Ramos (cell line): ENCODE measurements around the gene MTO1.
"Not testable (repeated sequence)": the region's sequence is repeated elsewhere in the genome, so short reads cannot be mapped to it uniquely, and the experiment has no call there.

Experiments
- in situ Hi-C: fragments of 300-500 bp; cut with MboI; formaldehyde crosslinking; loops from one replicate; pipeline ENCODE4 v1.14.3; 2022; ENCODE audit warnings: low sequenced_read_pairs; ENCODE audit not compliant: unreplicated experiment

Gene MTO1, protein sequence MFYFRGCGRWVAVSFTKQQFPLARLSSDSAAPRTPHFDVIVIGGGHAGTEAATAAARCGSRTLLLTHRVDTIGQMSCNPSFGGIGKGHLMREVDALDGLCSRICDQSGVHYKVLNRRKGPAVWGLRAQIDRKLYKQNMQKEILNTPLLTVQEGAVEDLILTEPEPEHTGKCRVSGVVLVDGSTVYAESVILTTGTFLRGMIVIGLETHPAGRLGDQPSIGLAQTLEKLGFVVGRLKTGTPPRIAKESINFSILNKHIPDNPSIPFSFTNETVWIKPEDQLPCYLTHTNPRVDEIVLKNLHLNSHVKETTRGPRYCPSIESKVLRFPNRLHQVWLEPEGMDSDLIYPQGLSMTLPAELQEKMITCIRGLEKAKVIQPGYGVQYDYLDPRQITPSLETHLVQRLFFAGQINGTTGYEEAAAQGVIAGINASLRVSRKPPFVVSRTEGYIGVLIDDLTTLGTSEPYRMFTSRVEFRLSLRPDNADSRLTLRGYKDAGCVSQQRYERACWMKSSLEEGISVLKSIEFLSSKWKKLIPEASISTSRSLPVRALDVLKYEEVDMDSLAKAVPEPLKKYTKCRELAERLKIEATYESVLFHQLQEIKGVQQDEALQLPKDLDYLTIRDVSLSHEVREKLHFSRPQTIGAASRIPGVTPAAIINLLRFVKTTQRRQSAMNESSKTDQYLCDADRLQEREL

DNA sequence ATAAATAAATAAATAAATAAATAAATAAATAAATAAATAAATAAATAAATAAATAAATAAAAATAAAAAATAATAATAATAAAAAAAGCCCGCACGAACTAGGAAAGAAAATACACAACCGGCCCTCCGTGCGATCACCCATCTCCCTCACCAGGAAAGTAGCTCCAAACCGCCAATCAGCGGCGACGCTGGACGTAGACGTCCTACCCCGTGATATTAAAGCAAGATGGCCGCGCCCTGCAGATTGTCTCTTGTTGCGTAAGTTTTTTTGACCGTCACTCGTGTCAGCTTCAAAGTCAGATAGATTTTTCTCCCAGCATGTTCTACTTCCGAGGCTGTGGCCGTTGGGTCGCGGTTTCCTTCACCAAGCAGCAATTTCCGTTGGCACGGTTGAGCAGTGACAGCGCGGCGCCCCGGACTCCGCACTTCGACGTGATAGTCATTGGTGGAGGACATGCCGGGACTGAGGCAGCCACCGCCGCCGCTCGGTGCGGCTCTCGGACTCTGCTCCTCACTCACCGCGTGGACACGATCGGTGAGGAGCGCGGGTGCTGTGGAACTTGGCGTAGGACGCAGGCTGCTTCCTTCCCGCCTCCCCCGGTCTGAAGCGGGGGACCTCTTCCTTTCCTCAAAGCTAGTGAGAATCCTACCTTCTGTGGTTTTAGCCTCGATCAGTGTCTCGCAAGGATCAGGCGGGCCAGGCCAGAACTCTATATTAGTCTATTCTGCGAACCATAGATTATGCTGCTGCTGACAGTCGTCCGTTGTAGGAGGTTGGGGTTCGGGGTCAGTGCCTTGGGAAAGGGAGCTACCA, at the start of gene MTO1:
MTO1 (plus strand) TSS at position 201 of the 814 bp plus-strand sequence; CDS start at position 319, 118 bp downstream.
- in situ Hi-C loops, result no loop called here

DNA sequence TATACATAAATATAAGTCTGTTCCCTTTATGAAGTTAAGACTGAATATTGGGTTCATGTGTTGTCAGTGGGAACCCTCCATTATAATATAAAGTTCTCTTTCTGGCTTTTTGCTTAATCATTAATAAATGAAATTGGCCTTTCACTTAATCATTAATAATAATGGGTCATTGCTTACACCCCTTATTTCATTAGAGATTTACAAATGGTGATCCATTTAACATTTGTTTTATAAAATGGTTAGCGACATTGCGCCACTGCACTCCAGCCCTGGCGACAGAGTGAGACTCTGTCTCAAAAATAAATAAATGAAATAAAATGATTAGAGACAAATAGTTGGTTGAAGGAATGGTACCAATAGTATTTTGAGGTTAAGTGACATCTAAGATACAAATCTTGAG, 48.4 kb upstream of the MTO1 start:
- in situ Hi-C loops, result no loop called here

DNA sequence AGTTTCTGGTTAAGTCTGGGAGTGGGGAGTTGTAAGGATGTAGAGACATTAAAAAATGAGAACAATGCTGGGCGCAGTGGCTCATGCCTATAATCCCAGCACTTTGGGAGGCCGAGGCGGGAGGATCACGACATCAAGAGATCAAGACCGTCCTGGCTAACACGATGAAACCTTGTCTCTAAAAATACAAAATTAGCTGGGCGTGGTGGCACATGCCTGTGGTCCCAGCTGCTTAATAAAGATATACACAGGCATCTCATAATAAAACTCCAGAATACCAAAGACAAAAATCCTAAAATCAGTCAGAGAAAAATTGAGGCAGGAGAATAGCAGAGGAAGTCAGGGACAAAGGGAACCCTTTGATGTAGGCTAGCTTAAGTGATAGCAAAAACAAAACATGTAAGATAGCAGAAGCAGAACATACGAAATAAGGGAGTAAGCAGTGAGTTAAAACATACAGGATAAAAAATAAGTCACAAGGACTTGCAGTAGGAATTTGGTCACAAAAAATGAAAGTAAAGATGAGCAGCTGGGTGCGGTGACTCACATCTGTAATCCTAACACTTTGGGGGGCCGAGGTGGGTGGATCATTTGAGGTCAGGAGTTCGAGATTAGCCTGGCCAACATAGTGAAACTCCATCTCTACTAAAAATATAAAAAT, 43.3 kb upstream of the MTO1 start:
- in situ Hi-C loops, result no loop called here

DNA sequence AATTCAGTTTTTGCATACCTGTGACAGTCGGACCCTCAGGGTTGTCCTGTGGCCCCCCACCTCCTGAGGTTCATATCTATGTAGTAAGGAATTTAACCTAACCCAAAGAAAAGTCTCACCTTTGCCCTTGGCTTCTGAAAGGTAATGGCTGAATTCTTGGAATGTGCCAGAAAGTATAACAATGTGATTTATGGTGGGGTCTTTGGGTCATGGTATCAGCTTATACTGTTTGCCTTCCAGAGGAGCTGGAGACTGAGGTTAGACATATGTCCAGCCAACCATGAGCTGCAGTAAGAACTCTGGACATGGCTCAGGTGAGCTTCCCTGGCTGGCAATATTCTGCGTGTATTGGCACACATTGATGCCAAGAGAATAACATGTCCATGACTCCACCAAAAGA, 40.0 kb upstream of the MTO1 start:
- in situ Hi-C loops, result no loop called here

DNA sequence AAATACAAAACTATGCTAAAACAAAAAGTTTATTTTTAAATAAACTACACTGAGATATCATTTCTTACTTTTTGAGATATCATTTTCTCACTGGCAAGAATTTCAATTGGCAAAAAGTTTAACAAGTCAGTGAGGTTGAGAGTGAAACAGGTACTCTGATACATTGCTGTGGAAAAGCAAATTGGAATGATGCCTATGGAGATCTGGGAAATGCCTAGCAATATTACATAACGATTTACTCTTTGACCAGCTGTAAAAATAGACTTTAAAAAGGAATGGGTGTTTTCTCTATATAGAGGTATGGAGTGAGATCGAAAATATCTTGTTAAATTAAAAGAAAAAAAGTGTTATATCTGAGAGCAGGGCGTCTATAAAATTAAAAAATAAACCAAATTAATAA, 26.3 kb upstream of the MTO1 start:
- in situ Hi-C loops, result no loop called here

DNA sequence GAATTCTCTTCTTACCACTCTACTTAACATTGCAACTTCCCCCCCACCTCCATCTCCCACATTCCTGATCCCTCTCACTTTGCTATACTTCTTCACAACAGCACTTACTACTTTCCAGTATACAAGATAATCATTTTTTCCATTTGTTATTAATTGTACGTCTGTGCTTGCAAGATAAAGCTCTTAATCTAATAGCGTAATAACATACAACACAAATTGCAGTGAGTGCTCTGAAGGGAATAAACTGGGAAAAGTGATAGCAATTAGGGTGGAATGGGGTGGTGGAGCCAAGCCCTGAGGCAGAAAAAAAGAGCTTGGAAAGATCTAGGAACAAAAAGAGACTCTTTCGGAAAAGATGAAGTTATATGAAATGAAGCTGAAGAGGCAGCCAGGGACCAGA, 18.0 kb upstream of the MTO1 start:
- in situ Hi-C loops, result no loop called here

DNA sequence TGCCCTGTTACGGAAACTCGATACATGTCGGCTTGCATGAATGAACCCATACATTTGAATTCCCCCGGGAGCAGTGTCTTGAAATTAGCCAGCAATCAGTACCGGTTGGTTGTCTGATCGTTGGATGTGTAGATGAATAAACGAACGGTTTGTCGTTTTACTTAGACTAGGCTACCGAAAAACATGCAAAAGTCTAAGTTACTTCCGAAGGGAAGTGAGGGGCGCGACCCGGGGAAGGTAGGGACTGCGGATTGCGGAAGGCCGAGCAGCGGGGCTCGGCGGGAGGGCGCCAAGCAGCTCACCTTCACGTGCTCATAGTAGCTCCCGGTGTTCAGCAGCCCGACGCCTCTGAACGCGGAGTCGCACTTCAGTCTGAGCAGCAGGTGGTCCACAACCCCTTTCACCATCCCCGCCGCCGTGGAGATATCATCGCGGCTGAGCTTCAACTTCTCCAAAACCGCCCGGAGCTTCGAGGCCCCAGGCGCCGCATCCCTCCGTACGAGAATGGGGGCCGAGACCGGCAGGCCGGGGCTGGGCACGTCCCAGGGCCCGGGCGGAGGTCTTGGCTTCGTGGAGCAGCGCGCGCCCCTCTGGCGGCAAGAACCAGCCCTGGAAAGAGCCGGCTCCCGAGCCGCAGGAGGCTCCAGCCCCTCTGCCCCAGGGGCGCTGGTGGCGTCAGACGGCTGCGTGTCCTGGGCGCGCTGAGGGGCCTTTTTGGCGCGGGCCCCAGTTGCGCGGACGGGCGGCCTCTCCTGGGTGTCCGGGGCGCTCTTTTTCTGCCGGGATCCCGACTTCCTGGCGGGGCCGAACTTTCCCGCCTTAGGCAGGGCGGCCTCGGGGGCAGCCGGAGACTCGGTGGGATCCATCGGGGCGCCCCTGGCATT, 10.1 kb upstream of the MTO1 start:
- in situ Hi-C loops, result no loop called here

DNA sequence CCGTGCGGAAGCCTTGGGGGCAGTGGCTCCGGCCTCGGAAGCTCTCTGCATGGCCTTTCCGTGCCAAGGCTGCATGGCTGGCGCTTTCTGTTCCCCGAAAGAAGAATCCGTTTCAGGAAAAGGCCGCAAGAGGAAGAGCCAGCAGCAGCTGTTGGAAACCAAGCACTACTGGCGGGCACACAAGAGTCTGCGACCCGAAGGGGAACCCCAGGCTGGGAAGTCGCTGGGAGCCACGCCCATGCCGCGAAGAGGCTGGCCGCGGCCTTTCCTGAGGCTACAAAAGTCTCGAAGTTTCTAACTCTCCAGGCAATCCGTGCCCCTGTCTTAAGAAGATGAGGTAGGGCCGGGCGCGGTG, 9.5 kb upstream of the MTO1 start, which contains the start of gene CGAS:
CGAS (minus strand) TSS at position 191 of the 355 bp plus-strand sequence; CDS start at position 75, 116 bp downstream.
- in situ Hi-C loops, result no loop called here

DNA sequence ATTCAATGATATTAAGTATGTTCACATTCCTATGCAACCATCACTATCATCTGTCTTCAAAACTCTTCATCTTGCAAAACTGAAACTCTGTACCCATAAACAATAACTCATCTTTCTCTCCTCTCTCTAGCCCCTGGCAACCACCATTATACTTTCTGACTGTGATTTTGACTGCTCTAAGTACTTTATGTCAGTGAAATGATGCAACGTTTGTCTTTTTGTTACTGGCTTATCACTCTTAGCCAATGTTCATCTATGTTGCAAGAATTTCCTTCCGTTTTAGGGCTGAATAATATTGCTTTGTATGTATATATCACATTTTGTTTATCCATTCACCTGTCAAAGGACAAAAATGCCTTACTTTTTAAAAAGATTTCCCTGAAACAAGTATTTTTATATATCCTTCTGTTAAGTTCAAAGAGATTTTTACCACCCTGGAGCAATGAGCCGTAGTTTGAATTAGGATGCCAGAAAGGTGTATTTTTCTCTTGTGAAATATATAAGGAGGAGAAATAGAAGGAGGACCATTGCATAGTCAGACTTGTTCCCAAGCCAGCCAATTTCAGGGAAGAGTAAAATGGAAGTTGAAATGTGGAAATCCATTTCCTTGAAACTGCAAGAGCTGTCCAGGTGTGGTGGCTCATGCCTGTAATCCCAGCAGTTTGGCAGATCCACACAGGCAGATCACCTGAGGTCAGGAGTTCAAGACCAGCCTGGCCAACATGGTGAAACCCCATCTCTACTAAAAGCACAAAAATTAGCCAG, 5.5 kb upstream of the MTO1 start:
- in situ Hi-C loops, result no loop called here

DNA sequence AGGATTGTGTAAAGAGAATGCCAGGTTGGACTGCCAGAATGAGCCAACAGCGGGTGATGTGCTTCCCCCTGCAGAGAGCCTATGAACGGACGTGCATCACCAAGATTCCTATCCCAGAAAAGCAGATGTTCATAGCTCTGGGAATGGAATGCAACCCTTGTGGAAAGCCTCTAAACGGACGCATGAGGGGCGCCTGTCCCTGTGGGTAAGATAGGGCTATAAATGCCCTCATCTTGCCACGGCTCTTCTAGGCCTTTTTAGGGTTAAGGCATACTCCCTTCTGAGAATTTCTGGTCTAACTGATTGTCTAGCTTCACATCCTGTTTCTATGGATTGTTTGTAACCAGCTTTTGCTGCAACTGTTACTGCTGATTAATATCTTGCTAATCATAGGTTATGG, 2.1 kb upstream of the MTO1 start:
- in situ Hi-C loops, result not testable (repeated sequence)

DNA sequence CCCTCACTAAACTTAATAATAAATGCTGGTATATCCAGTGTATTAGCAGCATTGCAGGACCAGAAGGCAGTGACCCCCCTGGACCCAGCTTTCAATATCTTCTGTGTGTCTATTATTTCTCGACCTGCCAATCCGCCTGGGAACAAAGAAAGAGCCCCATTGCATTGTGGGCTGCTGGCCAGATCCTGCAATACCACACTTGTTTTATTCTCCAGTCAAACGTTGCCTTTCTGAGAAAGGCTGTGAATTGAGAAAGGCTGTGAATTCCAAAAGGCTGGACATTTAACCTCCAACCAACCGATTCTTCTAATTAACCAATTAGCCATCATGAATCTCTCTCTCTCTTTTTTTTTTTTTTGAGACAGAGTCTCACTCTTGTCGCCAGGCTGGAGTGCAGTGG, 1.5 kb upstream of the MTO1 start:
- in situ Hi-C loops, result no loop called here

DNA sequence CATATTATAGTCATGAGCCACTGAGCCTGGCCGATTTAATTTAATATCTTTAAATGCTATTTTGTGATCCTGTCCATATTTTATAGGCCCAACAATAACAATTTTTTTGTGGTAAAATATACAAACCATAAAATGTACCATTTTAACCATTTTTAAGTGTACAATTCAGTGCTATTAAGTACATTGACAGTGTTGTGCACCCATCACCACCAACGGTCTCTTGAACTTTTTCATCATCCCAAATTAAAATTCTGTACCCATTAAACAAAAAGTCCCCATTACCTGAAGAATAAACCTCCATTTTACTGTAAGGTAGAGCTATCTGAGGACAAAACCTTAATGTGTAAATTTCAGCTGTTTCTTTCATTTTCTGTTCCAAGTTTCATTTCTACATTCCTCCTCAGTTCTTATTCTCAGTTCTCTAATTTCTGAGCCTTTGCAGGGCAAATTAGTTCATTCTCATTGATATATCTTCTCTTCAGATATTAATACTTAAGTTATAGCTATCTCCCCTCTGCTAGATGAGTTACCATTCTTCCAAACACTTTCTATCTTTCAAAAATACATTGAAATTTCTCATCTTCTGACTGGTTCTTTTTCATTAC, 10.3 kb downstream of the MTO1 start:
- in situ Hi-C loops, result no loop called here

DNA sequence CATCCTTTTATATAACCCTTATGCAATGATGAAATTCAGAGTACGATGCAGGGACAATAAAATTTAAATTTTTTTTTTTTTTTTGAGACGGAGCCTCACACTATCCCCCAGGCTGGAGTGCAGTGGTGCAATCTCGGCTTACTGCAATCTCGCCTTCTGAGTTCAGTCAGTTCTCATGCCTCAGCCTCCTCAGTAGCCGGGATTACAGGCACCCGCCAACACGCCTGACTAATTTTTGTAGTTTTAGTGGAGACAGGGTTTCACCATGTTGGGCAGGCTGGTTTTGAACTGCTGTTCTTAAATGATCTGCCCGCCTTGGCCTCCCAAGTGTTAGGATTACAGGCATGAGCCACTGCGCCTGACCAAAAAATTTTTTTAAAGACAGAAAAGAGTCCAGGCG, 15.2 kb downstream of the MTO1 start:
- in situ Hi-C loops, result no loop called here

DNA sequence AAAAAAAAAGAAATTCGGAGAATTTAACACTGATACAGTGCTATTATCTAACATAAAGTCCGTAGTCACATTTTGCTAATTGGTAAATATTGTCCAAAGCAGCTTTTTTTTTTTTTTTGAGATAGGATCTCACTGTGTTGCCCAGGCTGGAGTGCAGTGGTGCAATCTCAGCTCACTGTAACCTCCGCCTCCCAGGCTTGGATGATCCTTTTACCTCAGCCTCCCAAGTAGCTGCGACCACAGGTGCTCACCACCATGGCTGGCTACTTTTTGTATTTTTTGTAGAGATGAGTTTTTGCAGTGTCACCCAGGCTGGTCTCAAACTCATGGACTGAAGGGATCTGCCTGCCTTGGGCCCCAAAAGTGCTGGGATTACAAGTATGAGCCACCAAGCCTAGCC, 15.9 kb downstream of the MTO1 start:
- in situ Hi-C loops, result no loop called here

DNA sequence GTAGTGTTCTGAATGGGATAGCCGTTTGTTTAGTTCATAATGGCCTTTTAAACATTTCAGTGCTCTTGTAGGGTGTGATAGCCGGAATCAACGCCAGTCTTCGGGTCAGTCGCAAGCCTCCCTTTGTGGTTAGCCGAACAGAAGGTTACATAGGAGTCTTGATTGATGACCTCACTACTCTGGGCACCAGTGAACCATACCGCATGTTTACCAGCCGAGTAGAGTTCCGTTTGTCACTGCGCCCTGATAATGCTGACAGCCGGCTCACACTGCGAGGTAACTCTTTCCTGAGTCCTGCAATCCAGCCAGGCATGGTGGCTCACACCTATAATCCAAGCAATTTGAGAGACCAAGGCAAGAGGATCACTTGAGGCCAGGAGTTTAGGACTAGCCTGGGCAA, 20.4 kb downstream of the MTO1 start:
- in situ Hi-C loops, result no loop called here

DNA sequence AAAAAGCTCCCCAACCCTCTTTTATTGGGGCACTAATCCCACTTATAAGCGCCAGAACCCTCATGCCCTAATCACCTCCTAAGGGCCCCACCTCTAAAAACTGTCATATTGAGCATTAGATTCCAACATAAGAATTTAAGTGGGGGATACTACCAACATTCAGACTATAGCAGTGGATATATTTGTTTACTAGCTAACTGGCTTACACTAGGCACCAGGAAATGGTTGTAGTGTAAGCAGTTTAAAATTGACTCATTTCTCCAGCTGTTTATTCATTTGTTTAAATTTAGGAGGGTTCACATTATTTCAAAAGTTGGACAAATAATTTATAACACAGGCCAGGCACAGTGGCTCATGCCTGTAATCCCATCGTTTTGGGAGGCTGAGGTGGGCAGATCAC, 22.9 kb downstream of the MTO1 start:
- in situ Hi-C loops, result no loop called here

DNA sequence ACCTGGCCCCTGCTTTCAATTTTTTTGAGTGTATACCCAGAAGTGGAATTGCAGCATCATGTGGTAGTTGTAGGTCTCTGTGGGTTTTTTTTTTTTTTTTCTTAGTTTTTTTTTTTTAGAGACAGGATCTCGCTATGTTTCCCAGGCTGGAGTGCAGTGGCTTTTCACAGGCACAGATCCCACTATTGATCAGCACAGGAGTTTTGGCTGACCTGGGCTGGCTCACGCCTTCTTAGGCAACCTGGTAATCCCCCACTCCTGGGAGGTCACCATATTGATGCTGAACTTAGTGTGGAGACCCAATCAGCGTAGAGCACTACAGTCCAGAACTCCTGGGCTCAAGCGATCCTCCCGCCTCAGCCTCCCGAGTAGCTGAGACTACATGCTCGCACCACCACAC, 25.9 kb downstream of the MTO1 start:
- in situ Hi-C loops, result no loop called here

DNA sequence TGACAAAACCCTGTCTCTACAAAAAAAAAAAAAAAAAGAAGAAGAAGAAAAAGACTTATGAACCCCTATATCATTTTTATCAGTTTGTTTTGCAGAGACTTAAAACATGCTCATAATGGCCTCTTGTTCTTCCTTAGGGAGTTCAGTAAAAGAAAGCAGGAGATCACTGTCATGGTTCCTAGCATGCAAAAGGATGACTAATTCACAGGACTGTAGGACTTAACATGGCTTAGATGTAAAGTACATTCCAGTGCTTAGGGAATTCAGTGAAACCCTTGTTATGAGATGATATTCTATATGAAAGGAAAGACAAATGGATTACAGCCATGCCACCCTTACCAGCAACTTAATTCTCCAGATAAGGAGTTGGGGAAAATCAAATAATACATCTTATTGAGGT, 29.8 kb downstream of the MTO1 start:
- in situ Hi-C loops, result no loop called here
